GM20000 (cell line): Measurements from ENCODE around the gene UBAC2.
A peak's percentile ranks its signal among the peaks of the same experiment; 100 is the strongest.

ENCODE experiments used
- DNase-seq: peaks from one replicate; pipeline ENCODE4 v3.0.0; 2012; ENCODE audit warnings: low spot score
- TF ChIP-seq, protein P1 (sequence below): IDR thresholded peaks from 2 replicates; pipeline ENCODE4 v1.5.1; 2012; ENCODE audit warnings: mild to moderate bottlenecking, control low read depth; ENCODE audit errors: extremely low read depth, missing control alignments

The UBAC2 gene, protein sequence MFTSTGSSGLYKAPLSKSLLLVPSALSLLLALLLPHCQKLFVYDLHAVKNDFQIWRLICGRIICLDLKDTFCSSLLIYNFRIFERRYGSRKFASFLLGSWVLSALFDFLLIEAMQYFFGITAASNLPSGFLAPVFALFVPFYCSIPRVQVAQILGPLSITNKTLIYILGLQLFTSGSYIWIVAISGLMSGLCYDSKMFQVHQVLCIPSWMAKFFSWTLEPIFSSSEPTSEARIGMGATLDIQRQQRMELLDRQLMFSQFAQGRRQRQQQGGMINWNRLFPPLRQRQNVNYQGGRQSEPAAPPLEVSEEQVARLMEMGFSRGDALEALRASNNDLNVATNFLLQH

DNA sequence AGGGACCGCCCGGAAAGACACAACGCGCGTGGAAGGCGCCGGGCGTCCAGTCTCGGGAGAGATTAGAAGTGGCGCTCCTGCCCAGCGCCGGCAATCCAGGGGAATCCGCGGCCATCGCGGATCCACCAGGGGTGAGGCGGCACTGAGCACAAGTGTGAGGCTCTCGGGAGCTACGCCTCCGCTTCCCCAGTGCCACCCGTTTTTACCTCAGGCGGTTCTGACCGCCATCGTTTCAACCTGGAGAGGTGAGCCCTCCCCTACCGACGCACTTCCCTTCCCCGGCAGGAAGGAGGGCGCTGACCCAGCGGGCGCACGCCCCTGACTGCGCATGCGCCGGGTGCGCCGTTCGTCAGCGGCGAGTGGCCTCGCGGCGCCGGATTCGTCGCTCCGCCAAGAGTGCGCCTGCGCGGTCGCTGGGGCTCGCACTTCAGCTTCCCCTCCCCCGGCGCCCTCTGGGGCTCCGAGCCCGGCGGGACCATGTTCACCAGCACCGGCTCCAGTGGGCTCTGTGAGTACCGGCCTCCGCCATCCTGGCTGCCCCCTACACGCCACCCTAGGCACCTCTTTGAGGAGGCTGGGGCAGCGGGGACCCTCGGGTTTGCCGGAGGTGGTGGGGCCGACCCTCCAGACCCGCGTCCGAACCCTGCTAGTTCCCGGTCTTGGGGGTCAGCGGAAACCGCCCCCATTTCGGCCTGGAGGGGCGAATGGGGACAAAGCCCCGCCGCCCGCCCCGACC, at the start of gene UBAC2:
Gene UBAC2 (plus strand): TSS at position 423 of the 736 bp plus-strand sequence. CDS start 55 bp downstream, at position 478.
- TF ChIP-seq, protein P1, sequence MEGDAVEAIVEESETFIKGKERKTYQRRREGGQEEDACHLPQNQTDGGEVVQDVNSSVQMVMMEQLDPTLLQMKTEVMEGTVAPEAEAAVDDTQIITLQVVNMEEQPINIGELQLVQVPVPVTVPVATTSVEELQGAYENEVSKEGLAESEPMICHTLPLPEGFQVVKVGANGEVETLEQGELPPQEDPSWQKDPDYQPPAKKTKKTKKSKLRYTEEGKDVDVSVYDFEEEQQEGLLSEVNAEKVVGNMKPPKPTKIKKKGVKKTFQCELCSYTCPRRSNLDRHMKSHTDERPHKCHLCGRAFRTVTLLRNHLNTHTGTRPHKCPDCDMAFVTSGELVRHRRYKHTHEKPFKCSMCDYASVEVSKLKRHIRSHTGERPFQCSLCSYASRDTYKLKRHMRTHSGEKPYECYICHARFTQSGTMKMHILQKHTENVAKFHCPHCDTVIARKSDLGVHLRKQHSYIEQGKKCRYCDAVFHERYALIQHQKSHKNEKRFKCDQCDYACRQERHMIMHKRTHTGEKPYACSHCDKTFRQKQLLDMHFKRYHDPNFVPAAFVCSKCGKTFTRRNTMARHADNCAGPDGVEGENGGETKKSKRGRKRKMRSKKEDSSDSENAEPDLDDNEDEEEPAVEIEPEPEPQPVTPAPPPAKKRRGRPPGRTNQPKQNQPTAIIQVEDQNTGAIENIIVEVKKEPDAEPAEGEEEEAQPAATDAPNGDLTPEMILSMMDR, result no peak
- DNase-seq, result peak; percentile 99

DNA sequence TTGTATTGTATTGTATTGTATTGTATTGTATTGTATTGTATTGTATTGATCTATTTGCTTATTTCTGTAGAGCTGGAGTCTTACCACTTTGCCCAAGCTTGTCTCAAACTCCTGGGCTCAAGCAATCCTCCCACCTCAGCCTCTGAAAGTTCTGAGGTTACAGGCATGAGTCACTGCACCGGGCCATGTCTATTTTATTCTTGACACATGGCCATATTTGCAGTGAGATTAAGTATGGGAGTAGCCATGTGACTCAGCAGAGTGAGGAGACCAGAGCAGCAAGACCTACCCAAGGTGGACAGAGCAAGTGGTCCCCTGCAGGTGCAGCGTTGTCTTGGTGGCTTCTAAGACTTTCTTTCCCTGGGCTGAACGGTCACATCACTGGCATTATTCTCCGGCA, 49.1 kb upstream of the UBAC2 start:
- peak; percentile 26 for DNase-seq
- TF ChIP-seq, protein P1, result no peak

DNA sequence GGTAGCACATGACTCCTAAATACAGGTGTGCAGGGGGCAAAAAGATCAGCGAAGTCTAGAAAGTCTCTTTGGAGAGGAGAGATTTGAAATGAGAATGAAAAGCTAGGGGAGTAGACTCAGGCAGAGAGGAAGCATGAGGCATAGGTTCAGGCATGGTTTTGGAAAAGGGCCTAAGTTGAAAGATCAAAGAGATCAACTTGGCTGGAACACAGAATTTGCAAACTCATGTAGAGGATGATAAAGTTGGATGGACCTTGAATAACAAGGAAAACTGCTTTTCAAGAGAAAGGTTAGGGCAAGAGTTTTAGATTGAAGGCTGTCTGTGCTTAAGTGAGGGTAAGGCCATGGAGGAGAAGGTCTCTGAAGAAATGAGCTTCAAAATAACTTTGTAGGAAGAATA, 47.4 kb upstream of the UBAC2 start:
- TF ChIP-seq, protein P1, result no peak
- no peak for DNase-seq

DNA sequence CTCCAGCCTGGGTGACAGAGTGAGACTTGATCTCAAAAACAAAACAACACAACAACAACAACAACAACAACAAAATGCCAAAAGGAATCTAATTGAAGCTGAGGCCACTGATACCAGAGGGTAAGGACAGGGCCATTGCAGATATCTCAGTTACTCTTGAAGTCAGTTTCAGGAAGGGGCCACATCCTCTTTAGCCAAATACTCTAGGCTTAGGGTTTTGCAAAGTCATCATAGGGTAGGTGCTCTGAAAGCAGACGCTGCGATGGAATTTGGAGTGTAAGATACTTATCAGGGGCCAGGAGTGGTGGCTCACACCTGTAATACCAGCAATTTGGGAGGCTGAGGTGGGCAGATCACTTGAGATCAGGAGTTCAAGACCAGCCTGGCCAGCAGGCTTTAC, 46.6 kb upstream of the UBAC2 start:
- DNase-seq, result no peak
- TF ChIP-seq, protein P1, result no peak

DNA sequence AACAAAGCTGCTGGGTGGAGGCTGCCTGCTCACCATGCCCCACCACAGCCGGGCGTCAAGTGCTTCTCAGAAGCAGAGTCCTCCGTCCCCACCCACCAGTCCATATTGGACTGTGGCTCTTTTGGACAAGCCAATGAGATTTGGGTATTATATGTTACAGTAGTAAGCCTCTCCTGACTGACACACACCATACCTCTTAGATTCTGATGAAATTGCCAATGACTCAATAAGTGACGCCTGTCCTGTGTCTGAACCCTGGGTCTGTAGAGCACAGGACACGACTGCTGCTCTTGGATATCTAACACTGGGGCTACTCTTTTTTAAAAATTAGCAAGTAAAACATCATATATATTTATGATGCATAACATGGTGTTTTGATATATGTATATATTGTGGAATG, 44.8 kb upstream of the UBAC2 start:
- no peak for DNase-seq
- TF ChIP-seq, protein P1, result no peak

DNA sequence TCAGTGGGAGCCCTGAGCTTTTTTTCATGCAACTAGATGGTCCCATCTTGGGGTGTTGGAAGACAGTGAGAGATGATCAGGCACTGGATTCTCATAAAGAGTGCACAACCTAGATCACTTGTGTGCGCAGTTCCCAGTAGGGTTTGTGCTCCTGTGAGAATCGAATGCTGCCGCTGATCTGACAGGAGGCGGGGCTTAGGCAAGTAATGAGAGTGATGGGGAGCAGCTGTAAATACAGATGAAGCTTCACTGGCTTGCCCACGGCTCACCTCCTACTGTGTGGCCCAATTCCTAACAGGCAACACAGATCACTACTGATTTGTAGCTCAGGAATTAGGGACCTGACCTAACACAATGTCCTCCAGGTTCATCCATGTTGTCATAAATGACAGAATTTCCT, 43.6 kb upstream of the UBAC2 start:
- TF ChIP-seq, protein P1, result no peak

DNA sequence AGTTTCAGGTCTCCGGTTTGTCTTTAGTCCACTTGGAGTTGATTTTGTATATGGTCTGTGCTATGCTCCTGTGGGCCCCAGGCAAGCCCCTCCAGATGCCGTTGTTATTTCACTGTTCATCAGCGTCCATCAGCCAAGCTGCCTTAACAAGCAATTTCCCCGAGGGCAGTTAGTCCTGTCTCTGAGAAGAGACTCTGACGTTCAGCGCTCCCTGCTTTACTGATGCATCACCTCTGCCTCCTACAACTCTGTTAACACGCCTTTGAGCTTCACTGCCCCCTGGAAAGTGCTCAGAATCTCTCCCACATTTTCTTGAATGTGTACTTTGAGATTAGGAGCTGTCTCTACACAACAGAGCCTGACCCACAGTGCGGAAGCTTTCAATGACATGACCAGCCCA, 41.8 kb upstream of the UBAC2 start:
- DNase-seq, result no peak
- TF ChIP-seq, protein P1, result no peak

More for the DNA sequence above, 43.6 kb upstream of the UBAC2 start:
- DNase-seq, result no peak
